Vagina (tissue), 2 donors: ENCODE measurements around the gene CCDC7. TPM values are rescaled to one million over a fixed set of nuclear protein-coding genes. Genes with fewer than 3 reads are reported as not detected.
"Not testable (repeated sequence)": the region's sequence is repeated elsewhere in the genome, so short reads cannot be mapped to it uniquely, and the experiment has no call there.

Experiments used
- DNase-seq, 2 donors: peaks; one replicate each; pipeline ENCODE4 v3.0.0-alpha.2; 2017; ENCODE audit errors: extremely low spot score in 2 of 2
- H3K27ac ChIP-seq: fragments of 200-600 bp; sonication (generic); one replicate; pipeline ENCODE4 v1.5.1; 2019
- H3K27me3 ChIP-seq: fragments of 200-600 bp; sonication (generic); one replicate; pipeline ENCODE4 v1.5.1; 2019
- H3K36me3 ChIP-seq, 2 donors: fragments of 200-600 bp; sonication (generic); one replicate each; pipeline ENCODE4 v1.5.1; 2017 to 2019
- H3K4me1 ChIP-seq: fragments of 200-600 bp; sonication (generic); one replicate; pipeline ENCODE4 v1.5.1; 2019
- H3K4me3 ChIP-seq, 2 donors: fragments of 200-600 bp; sonication (generic); 1 replicate in 1 of 2; 2 replicates in 1 of 2; pipeline ENCODE4 v1.5.1; 2016 to 2019
- H3K9me3 ChIP-seq: fragments of 200-600 bp; sonication (generic); one replicate; pipeline ENCODE4 v1.5.1; 2019
- POLR2A ChIP-seq, 2 donors: fragments of 450-650 bp; IDR thresholded peaks; one replicate each; pipeline ENCODE4 v1.6.1; 2017; ENCODE audit warnings: antibody characterized with exemption in 2 of 2, mild to moderate bottlenecking in 2 of 2, moderate library complexity in 2 of 2
- POLR2AphosphoS5 ChIP-seq, 2 donors: sonication (generic); formaldehyde crosslinking; IDR thresholded peaks; one replicate each; pipeline ENCODE4 v1.9.0; 2017; ENCODE audit warnings: antibody characterized with exemption in 2 of 2, mild to moderate bottlenecking in 2 of 2, low read depth in 1 of 2; ENCODE audit not compliant: insufficient read depth in 1 of 2
- intact Hi-C: fragments of 100-400 bp; cut with DNase I; formaldehyde crosslinking; loops from one replicate; pipeline ENCODE4 v1.15.1; 2023
- total RNA-seq: library from RNA; depleted of rRNA; stranded (reverse); fragments of >200 nt; gene quantifications from one replicate; pipeline ENCODE4 v1.2.3, GENCODE V29; 2016
- TF ChIP-seq, protein P1 (sequence below), 3 experiments: fragments of 450-650 bp in 2 of 3; fragments of 200-600 bp in 1 of 3; sonication (generic) in 1 of 3; IDR thresholded peaks; one replicate each; pipeline ENCODE4 v1.5.1; 2017 to 2019; ENCODE audit warnings: antibody characterized with exemption in 3 of 3, mild to moderate bottlenecking in 2 of 3, moderate library complexity in 2 of 3

Gene CCDC7
- total RNA-seq, 1 donor from 2014 or later: 22.8 TPM

DNA sequence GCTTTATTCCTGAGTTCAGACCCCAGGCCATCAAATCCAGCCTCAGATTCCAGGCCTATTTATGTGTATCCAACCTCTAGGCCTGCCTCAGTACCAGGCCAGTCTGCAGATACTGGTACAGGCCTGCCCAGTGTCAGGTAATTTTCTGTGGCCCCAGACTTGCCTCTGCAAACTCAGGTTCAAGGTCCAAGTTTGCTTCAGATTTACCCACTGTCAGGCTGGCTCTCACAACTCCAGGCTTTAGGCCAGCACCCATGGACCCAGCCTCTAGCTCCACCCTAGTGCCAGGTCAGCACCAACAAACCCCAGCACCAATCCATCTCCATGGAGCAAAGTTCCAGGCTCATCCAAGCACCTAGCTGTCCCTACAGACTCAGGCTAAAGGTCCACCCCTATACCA lies 342.4 kb downstream of the CCDC7 start:
- no peak overlapping the region for H3K27ac ChIP-seq
- no peak overlapping the region for H3K4me3 ChIP-seq
- H3K27me3 ChIP-seq: no peaks in the 10 kb centered on the region
- H3K36me3 ChIP-seq: no peaks in the 10 kb centered on the region
- H3K4me1 ChIP-seq: no peaks in the 10 kb centered on the region
- H3K9me3 ChIP-seq: no peaks in the 10 kb centered on the region
- no peak for DNase-seq
- intact Hi-C loops: no loop called here
- no peak for TF ChIP-seq POLR2A (IDR thresholded peaks at IDR 0.05)
- TF ChIP-seq, protein P1, sequence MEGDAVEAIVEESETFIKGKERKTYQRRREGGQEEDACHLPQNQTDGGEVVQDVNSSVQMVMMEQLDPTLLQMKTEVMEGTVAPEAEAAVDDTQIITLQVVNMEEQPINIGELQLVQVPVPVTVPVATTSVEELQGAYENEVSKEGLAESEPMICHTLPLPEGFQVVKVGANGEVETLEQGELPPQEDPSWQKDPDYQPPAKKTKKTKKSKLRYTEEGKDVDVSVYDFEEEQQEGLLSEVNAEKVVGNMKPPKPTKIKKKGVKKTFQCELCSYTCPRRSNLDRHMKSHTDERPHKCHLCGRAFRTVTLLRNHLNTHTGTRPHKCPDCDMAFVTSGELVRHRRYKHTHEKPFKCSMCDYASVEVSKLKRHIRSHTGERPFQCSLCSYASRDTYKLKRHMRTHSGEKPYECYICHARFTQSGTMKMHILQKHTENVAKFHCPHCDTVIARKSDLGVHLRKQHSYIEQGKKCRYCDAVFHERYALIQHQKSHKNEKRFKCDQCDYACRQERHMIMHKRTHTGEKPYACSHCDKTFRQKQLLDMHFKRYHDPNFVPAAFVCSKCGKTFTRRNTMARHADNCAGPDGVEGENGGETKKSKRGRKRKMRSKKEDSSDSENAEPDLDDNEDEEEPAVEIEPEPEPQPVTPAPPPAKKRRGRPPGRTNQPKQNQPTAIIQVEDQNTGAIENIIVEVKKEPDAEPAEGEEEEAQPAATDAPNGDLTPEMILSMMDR (IDR thresholded peaks at IDR 0.05): no peak
- no peak for TF ChIP-seq POLR2AphosphoS5 (IDR thresholded peaks at IDR 0.05; ENCODE audit: insufficient read depth in 1 of 2, low read depth in 1 of 2)

DNA sequence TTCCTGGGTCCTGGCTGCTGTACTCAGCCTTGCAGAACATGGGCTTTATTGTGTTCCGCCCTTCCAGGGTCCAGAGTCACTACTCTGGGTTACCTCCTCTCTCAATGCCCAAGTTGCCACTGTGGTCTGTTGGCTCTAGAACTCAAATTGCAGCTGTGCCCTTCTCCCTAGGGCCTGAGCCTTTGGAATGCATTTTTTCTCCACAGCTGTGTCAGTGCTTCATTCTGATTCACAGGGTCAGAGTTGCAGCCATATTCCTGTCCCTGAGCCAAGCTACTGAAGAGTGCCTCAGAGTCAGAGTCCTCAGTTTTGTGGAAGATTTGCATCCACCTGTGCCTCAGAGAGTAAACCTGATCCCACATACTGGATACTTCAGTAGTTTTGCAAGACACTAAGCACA lies 344.5 kb downstream of the CCDC7 start:
- Histone ChIP-seq H3K4me1 (no peaks in the 10 kb centered on the region), H3K4me3 (no peak overlapping the region), H3K9me3 (no peaks in the 10 kb centered on the region), H3K36me3 (no peaks in the 10 kb centered on the region), H3K27ac (no peak overlapping the region), H3K27me3 (no peaks in the 10 kb centered on the region)
- no peak for DNase-seq
- intact Hi-C loops: no loop called here
- no peak for TF ChIP-seq POLR2A (IDR thresholded peaks at IDR 0.05)
- TF ChIP-seq, protein P1 (IDR thresholded peaks at IDR 0.05): no peak
- no peak for TF ChIP-seq POLR2AphosphoS5 (IDR thresholded peaks at IDR 0.05; ENCODE audit: insufficient read depth in 1 of 2, low read depth in 1 of 2)

DNA sequence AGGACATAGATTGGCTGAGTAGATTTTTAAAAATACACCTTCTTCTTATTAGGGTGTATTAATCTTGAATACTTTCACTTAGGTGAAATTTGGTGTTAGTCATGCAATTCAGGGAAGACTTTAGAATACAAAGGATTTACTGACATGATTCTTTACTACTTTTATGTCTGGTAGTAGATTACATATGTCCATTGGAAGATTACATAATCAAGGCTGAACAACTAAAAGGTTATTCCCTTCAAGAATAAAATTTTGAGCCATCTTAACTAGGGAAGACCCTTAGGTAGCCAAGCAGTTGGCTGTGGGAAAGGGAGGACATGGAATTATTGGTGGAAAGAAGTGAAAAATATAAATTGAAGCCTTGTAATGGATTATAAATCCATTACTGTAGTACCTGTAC lies 347.1 kb downstream of the CCDC7 start:
- Histone ChIP-seq H3K27me3 (no peaks in the 10 kb centered on the region), H3K9me3 (no peaks in the 10 kb centered on the region), H3K4me3 (no peak overlapping the region), H3K4me1 (no peaks in the 10 kb centered on the region), H3K36me3 (no peaks in the 10 kb centered on the region), H3K27ac (no peak overlapping the region)
- TF ChIP-seq POLR2A (IDR thresholded peaks at IDR 0.05): no peak
- DNase-seq: no peak
- intact Hi-C loops: no loop called here

DNA sequence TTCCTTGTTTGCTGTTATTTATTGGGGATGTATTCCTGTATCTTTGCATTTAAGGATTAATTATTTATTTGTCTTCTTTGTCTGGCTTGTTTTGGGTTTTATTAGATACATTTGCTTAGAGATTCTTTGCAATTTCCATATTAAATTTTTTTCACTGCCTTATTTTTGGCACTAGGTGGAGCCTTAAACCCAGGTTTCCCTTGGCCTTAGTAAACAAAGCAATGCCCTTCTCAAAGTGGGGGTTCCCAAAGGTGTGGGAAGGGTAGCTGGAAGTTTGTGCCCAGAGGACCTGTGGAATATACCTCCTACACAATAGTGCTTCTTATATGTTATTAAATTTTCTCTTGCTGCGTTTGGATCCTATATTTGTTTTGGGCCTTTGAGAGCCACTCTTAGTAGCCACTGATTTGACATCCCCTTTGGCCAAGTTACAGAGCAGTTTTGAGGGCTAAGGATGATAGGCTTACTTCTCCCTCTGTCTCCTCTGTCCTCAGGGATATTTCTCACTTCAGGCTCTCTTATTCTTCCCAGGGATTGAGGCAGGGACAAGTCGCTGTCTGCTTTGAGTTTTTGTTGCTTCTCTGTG lies 349.8 kb downstream of the CCDC7 start:
- Histone ChIP-seq H3K9me3 (no peaks in the 10 kb centered on the region), H3K4me3 (no peak overlapping the region), H3K27me3 (no peaks in the 10 kb centered on the region), H3K27ac (no peak overlapping the region), H3K36me3 (no peaks in the 10 kb centered on the region), H3K4me1 (no peaks in the 10 kb centered on the region)
- intact Hi-C loops: loop anchor here (2.0 kb wide), 1 partner anchor 213 kb away; no protein-coding TSS in a partner anchor
- TF ChIP-seq, protein P1 (IDR thresholded peaks at IDR 0.05): peak; percentile 48 to 61 (median 53)
- TF ChIP-seq POLR2A (IDR thresholded peaks at IDR 0.05): no peak
- DNase-seq: no peak

DNA sequence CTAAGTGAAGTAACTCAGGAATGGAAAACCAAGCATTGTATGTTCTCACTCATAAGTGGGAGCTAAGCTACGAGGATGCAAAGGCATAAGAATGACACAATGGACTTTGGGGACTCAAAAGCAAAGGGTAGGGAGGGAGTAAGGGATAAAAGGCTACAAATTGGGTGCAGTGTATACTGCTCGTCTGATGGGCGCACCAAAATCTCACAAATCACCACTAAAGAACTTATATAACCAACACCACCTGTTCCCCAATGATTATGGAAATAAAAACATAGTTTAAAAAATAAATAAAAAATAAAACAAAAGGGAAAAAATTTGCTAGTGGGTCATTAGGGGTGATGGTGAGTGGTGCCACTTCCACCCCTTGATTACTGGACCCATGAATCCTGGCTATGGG lies 351.5 kb downstream of the CCDC7 start:
- H3K36me3 ChIP-seq, H3K9me3 ChIP-seq, DNase-seq, H3K27me3 ChIP-seq, H3K4me1 ChIP-seq, H3K4me3 ChIP-seq, H3K27ac ChIP-seq, intact Hi-C loops: not testable (repeated sequence)

DNA sequence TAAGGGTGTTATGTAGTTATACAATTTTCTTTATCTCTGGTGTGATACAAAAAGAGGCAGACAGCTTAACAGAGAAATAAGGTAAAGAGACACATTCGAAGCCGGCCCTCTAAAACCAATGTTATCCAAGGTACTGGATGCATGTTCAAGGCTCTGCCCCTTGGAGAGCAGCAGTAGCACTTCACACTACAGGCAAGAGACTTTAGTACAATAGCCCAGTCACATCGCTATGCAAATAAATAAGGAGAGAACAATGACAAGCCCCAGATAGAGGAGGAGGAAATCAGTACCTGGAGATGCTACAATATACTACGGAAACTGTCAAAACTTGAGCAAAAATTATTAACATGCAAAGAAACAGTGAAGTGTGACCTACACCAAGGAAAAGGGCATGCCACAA lies 401.0 kb downstream of the CCDC7 start:
- no peak for DNase-seq
- H3K4me3 ChIP-seq: no peak overlapping the region
- H3K27me3 ChIP-seq: no peaks in the 10 kb centered on the region
- H3K36me3 ChIP-seq: no peaks in the 10 kb centered on the region
- H3K27ac ChIP-seq: no peak overlapping the region
- intact Hi-C loops: no loop called here
- no peaks in the 10 kb centered on the region for H3K9me3 ChIP-seq
- TF ChIP-seq POLR2AphosphoS5 (IDR thresholded peaks at IDR 0.05; ENCODE audit: insufficient read depth in 1 of 2, low read depth in 1 of 2) (no peak), POLR2A (IDR thresholded peaks at IDR 0.05) (no peak)
- TF ChIP-seq, protein P1 (IDR thresholded peaks at IDR 0.05): no peak
- no peaks in the 10 kb centered on the region for H3K4me1 ChIP-seq
